GM12891 (cell line): ENCODE results near the gene ST6GALNAC3.

Source experiments
- POLR2A ChIP-seq: IDR thresholded peaks from 2 replicates; pipeline ENCODE4 v1.6.1; 2011; ENCODE audit warnings: low read depth, low read length, control low read depth
- POLR2AphosphoS5 ChIP-seq: IDR thresholded peaks from 2 replicates; pipeline ENCODE4 v1.6.1; 2011; ENCODE audit warnings: low read depth, low read length, control low read depth
- TAF1 ChIP-seq: IDR thresholded peaks from 2 replicates; pipeline ENCODE4 v1.6.1; 2011; ENCODE audit warnings: low read depth, low read length, control low read depth

DNA sequence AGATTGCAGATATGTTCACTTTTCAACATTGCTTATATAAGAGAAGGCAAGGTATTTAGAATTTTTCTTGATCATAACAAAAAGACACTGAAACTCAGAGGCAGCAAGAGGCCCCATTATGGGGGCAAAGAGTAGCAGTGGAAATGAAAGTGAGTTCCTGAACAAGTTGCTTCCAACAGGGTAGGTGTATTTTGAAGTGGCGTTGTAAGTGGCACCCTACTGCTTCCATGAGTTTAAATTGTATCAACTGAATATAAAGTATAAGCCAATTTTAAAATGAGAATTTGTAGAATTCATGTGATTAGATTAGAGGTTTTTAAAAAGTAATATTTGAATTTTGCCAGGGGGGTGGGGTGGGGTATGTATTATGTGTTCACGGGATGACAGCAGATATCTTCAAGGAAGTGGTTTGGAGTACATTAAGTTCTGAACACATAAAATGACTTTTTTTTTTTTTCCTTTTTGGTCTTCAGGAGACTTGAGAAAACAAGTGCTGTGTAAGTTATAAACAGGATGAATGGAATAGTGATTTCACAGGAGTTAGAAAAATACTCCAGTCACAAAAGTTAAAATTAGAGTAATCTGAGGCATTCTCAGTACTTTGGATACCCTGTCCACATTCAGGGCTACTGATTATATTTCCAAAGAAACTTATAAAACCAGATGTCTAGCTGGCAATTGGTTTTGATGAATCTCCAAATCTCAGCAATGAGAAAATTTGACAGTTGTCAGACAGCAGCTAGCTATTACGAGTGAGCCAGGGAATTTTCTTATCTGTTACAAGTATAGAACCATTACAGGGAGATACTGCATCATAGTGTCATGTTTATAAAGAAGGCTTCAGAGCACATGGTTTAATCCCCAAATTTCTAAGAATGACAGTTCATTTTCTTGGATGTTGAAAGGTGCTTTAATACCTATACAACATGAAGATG lies 182.0 kb downstream of the ST6GALNAC3 start:
- no peak for TF ChIP-seq POLR2A
- no peak for TF ChIP-seq TAF1
- TF ChIP-seq POLR2AphosphoS5, result no peak
